HG03565 (cell line): ENCODE data around the gene RUBCN.
A peak's percentile ranks its signal among the peaks of the same experiment; 100 is the strongest.
"Not testable (repeated sequence)": the region's sequence is repeated elsewhere in the genome, so short reads cannot be mapped to it uniquely, and the experiment has no call there.

ENCODE experiments used
- ATAC-seq: cut with Tn5 transposase; IDR thresholded peaks from one replicate; pipeline ENCODE4 v1.9.1; 2021; ENCODE audit warnings: mild to moderate bottlenecking, moderate library complexity; ENCODE audit not compliant: unreplicated experiment

The RUBCN gene

DNA sequence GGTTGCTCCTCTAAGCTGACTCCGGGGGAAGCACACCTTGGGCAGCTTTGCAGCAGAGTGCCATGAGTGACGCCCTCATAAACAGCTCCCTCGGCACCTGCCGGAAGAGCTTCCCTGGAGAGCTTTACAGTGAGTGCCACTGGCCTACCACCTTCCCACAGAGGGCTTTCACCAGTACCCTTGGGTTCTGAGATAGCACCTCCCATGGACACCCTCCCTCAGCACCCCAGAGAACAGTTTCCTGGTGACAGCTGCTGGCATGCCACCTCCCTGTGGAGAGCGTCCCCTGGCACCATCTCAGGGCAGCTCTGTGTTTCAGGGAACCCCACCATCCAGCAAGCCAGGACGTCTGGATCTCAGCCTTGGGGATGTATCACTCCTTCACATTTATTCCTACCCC lies 49.1 kb downstream of the RUBCN start:
- ATAC-seq: no peak

DNA sequence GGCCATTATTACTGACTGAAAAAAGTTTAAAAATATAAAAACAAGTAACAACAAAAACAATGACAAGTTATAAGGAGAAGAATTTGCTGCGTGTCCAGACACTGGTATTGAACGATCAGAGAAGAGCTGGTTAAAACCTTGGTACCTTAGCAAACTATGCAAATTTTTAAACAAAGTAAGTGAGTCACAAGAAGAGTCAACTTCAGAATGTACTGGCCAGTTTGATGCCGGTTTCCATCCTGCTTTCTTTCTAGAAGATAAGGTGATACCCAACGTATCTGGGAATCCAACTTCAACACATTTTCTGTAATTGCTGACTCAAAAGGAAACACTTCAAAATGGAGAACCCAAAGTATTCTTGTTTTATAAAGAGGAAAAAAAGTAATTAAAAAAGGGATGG lies 49.8 kb downstream of the RUBCN start:
- ATAC-seq: no peak

DNA sequence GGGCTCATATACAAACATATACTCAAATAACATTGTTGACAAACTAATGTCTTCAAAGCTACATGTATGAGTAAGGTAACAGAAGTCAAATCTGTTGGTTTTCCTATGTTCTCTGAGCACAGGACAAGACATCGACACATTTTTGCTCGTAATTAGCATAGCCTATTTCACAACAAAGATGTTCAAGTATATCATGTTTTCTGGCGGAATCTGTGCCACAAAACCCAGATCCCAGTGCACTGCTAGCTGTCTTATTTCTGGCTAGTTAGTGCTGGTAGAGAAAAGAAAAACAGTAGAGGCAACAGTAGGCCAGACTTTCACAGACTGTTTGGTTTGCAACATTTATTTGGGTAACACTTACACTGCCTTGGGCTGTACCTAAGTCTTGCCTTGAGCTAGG lies 51.2 kb downstream of the RUBCN start:
- ATAC-seq: no peak

DNA sequence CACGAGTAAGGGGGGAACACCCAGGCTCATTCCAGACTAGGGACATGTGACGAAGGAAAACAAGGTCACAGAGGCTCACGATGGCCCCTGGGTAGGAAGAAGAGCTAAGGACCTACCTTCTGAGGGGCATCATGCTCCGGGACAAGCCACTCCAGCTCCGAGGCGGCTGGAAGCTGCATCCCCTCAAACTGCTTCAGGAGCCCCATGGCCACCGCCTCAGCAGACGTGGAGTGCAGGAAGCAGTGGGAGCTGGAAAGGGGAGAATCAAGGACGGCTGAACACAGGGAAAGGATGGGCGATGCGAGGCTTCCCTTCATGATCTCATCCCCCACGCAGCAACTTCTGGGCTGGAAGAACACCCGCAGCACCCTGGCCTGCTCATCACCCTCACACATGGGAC lies 53.5 kb downstream of the RUBCN start:
- no peak for ATAC-seq

DNA sequence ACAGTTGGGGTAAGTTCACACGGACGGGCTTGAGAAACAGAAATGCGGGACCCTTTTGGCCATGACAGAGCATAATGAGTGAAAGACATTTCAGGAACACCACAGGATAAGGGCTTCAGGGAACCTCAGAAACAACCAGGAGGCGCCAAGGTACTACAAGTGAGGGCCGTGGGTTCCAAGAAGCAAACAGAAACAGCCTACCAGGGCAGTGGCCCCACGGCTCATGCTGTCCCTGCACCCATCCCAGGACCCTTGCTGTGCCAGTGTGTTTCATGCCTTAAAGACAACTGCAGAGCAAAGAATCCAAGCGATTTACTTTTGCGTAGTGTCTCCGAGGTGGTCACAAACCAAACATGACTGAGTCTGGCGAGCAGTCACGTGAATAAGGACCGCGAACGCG lies 54.0 kb downstream of the RUBCN start:
- no peak for ATAC-seq

DNA sequence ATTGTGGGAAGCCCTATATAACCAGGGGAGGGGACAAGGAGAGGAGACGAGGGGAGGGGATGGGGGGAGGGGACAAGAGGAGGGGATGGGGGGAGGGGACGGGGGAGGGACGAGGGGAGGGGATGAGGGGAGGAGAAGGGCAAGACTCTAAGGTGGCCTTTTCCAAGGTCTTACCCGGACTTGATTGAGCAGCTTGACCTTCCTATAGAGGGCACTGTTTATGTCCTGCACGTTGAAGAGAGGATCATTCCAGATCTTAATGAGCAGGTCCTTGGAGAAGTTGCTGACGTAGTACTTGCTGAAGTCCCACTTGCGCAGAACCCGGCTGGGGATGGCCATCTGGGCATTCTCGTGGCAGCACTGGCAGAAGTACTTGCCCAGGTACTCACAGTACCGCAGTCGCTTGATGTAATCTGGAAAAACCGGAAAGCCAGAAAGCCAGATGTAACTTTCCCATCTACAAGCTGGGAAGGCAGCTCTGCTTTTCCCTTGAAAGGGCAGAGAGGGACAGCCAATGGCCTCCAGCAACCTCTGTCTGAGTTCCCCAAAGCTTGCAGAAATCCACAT lies 55.7 kb downstream of the RUBCN start:
- no peak for ATAC-seq

DNA sequence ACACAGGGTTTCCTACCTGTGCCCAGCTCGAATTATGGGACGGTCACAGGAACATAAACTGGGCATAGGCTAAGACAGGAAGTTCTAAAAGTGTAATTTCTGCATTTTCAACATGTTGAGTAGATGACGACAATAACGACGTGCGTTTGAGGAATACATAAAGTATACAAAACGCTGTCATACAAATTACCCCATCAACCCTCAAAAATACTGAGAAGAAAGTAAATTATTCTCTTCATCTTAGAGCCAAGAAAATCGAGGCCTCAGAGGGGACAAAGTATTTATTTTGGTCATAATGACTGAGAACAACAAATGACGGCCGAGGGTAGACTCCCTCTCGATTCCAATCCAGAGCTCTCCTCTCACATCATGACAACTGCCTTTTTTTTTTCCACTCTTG lies 60.8 kb downstream of the RUBCN start:
- no peak for ATAC-seq

DNA sequence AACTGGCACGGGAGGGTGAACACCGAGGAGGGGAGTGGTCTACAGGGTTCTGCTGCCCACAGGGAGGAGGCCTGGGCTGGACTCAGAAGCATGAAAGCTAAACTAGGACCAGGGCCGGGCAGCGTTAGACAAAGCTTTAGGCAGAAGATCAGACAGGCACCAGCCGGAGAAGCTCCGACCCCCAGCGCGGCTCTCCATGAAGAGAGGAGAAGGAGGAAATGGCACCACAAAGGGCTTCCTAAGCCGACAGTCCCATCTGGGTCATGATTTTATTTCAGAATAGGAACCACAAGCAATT lies 61.2 kb downstream of the RUBCN start:
- ATAC-seq: no peak

DNA sequence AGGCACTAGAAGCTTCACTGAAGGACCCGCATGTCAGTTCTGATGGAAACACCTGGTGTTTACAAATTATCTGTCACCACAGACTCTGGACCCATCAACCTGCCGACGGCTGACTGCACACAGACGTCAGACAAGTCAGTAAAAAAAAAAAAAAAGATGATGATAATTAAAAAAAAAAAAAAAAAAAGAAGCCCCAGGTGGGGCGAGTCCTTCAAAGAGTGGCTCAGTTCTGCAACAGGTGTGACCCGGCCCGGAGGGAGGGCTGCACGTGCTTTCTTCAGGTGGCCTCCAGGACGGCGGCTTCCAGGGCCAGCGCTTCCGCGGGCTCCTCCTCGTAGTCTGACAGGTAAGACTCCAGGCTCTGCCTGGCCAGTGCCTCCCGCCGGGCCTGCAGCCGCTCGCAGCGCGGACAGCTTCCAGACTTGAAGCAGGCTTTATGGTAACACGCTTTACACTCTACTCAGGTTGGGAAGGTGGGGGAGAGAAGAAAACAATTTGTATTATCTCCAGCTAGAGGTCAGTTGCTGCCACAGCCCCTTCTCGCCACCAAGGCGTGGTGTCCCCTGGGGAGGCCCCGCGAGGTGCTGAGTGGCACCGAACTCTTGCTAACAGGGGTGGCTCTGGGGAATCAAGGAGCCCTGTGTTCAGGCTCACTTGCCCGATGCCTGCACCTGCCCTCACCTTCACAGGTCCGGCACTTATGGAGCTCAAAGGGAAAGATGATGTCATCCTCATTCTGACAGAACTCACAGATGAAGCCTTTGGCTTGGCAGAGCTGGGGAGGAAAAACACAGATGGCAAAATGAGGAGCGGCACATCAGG lies 61.8 kb downstream of the RUBCN start:
- ATAC-seq: no peak

DNA sequence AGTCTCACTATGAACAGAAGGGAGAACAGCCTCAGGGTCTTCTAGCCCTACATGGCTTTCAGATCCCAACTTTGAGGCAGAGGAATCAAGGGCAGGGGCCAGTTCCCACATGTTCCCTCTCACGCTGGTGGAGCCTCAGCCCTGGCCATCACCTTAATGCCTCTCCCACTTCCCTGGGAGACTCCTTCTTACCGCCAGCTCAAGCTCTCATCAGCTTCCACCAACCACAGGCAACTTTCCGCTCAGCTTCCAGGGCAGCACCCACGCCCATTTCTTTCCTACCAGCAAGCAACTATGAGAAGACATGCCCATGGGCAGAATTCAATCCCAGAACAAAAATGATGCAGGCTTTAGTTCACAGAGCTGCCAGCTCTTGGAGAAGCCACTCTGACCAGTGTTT lies 63.5 kb downstream of the RUBCN start:
- no peak for ATAC-seq

DNA sequence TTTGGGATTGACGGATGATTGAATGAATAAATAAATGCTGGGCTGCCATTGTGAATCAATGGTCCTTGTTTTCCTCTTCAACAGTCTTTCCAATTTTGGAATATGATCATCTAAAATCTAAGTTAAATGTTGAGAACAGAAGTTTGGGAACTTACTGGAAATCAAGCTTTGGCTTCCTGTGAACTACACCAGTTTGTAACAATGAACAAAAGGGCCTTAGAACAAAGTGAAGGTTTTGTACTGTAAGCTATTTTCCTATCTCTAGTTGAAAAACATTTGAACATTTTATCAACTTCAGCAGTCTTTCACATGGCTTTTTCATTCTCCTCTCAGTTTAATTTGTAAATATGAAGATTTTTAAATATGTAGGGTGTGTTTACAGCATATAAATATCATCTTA lies 66.3 kb downstream of the RUBCN start:
- no peak for ATAC-seq

DNA sequence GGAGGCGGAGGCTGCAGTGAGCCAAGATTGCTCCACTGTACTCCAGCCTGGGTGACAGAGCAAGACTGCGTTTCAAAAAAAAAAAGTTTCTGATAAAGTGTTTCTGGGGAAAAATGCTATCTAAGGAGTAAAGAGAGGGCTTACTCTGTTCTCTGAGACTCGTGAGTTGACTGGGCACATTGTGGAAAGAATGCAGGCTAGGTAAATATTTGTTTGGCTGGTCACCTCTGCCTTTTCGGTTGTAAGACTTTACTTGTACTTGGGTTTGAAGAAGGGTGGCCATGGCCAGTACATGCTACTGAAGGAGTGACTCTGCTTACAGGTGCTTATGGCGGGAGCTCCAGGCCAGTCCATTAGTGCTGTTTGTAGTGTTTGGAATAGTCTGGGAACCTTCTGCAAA lies 68.7 kb downstream of the RUBCN start:
- ATAC-seq: no peak

DNA sequence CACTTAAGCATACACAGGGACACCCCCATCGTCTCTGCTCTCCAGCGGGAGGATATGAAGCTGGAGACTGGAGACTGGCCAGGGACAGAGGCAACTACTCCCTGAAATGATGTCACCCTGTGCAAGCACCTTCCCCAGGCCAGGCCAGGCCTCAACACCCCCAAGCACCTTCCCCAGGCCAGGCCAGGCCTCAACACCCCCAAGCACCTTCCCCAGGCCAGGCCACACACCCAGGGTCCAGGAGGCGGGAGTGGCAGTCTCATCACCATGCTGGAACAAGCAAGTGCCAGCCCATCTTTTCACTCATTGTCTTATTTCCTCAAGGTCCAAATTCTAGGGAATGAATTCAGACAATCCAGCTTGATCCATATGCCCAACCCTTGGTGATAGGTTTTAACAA lies 69.4 kb downstream of the RUBCN start:
- ATAC-seq: not testable (repeated sequence)

DNA sequence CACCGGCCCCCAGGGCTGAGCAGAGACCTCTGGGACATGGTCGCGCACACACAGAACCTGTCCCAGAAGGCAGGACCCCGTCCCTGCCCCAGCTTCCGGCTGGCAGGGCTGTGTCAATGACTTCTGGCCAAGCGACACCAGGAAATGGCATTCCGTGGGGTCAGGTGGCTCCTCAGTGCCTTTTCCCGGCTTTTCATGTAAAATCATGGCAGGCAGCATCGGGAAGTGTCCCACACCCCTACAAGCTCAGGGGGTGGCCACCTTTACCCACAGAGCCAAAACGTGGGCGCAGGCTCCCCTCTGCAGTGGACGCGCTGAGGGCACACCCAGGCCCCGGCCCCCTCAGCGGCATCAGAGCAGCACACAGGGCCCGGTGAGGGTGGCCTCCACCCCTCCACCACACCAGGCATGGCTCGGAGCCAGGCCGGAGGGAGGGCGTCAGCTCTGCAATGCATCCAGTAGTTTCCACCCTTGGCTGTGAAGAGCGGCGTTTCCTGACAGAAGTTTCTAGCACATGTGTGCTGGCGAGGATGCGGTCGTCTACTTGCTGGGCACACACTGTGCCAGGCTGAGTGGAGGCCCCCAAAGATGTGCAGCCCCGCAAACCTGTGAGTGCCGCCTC lies 70.4 kb downstream of the RUBCN start:
- ATAC-seq: not testable (repeated sequence)

DNA sequence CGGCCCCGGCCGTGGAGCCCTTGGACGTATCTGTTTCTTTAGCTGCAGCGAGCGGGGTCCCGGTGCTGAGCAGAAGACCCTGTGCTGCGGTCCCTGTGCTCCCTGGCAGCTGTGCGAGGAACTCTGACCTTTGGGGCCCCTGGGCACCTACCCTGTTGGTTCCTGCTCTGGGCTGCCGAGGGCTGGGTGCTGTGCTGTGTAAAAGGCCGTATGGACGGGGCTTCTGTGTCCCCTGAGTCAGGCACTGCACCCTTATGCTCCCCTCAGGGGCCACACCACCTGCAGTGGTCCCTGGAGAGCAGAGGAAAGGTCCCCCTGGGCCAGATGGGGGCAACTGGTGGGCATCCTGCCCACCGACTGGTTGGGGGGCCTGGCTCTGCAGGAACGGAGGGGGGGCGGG lies 71.2 kb downstream of the RUBCN start:
- not testable (repeated sequence) for ATAC-seq

DNA sequence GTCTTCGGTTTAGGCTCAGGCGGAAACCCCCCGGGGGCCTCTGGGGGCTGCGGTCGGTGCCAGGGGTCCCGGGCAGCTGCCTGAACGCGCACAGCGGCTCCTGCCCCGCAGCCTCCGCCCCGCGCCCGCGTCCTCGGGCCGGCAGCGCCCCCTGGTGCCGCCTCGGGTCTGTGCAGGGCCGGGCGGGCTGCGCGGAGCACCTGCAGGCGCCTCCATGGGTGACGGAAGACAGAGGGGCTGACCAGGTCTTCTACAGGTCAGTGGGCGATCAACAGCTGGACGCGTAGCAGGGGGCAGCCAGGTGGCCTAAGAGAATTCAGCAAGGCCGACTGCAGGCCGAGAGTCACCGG lies 71.6 kb downstream of the RUBCN start:
- peak; percentile 79 for ATAC-seq

DNA sequence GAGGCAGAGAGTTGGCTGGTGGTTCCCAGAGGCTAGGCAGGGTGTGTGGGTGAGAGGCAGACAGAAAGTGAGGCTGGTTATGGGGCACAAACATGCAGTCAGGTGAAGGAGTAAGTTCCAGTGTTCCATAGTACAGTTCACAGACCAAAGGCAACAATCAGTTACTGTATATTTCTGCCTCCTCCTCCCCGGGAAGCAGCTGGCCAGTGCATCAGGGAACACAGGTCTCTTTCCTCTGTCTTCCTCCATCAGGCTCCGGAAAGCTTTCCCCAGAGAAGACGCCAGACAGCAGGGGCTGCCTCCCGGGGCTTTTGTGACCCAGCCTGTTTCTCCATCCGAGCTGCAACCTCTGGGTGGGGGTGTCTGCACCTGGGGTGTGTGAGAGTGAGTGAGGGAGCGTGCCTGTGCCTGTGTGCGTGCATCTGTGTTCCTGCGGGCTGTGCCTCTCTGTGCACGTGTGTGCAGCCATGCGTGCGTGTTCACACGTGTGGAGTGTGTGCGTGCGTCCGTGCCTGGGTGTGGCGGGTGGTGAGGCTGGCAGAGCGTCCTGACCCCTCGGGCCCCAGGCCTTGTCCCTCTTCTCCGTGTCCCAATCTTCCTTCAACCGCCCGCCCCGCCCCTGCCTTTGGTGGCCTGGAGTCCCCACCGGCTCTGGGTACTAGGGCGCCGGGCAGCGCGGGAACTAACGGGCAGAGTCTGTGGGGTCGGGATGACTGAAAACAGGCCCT lies 72.1 kb downstream of the RUBCN start:
- ATAC-seq: peak; percentile 17

DNA sequence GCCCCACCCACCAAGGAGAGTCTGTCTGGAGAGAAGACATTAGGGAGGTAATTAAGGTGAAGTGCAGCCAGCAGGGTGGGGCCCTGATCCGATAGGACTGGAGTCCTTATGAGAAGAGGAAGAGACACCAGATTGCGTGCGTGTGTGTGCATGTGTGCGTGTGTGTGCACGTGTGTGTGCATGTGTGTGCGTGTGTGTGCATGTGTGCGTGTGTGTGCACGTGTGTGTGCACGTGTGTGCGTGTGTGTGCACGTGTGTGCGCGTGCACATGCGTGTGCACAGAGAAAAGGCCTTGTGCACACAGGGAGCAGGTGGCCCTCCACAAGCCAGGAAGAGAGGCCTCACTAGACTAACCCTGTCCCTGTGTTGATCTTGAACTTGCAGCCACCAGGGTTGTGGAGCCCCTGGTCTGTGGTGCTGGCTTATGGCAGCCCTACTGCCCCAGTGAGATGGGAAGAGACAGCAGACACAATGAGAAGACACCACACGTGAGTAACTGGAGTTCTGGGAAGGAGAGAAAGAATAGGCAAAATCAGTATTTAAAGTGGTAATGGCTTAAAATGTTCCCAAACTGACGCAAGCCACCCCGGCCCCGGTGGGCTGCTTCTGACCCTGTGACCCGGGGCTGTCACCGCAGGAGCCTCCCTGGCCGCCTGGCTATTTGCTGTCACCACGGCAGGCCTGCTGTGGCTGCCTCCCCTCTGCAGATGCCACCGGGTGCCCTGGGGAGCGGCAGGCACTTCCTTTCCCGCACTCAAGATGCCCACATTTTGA lies 73.2 kb downstream of the RUBCN start:
- ATAC-seq: not testable (repeated sequence)

DNA sequence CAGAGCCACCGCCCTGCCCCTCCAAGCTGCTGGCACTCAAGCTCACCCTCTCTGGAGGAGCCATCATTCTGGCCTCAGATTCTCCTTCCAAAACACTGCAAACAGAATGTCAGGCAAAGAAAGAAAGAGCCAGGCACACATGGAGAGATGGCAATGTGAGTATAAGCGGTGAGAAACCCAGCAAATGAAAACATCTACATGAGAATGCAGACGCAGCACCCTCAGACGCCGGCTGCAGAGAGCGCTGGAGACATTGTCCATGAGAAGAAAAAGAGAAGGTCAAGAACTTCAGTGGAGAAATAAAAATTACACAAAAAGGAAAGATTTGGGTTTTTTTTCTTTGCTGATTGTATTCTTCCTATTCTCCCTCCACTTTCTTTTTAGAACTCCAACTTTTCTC lies 74.4 kb downstream of the RUBCN start:
- not testable (repeated sequence) for ATAC-seq

DNA sequence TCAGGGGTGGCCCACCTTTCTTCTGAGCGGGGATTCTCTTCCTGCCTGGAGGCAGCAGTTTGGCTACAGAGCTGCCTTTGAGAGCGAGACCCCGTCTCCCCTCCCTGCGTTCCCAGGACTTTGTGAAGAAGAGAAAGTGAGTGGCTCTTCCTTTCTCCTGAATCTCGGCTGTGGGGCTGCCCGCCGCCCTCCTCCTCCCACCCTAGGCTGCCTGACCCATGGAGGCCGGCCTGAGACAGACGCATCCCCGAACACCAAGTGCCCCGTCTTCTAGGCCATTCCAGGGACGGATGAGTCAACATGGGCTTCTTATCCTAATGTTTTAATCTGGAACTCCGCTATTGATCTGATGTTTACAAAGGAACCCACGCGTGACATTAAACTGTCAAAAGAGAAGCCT lies 74.8 kb downstream of the RUBCN start:
- ATAC-seq: not testable (repeated sequence)

DNA sequence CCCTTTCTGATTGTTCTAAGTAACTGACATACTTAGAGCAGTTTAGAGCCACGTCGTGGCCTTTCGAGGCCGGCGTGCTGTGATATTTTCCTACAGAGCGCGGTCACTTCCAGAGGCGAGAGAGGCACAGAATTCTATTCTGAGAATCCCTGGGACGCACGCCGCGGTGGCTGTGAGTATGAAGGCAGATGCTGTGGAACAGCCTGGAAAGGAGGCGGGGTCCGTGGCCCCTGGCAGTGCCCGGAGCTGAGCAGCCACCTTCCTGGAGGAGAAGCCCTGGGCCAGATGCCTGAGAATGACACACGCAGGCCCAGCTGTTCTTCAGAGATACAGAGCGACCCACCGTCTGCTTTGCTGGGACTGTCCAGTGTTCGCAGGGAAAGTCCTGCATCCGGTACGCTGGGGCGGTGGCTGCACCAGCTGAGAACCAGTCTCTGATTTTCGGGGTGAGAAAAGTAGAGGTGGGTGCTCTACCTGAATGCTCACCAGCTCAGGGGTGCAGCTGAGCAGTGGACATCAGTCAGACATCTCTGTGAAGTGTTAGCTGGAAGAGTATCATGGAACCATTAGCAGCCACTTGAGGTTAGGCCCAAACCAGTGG lies 75.4 kb downstream of the RUBCN start:
- ATAC-seq: not testable (repeated sequence)
